Activated CD8-positive, alpha-beta memory T cell treated with anti-CD3 and anti-CD28 coated beads, Interleukin-2, amount 50 U/mL, for 1 hour (primary cell): ENCODE measurements around the gene SAMD8.
"Not testable (repeated sequence)": the region's sequence is repeated elsewhere in the genome, so short reads cannot be mapped to it uniquely, and the experiment has no call there.

Experiments used
- DNase-seq: peaks from one replicate; pipeline ENCODE4 v3.0.0-alpha.2; 2020; ENCODE audit errors: extremely low read depth

SAMD8 gene

DNA sequence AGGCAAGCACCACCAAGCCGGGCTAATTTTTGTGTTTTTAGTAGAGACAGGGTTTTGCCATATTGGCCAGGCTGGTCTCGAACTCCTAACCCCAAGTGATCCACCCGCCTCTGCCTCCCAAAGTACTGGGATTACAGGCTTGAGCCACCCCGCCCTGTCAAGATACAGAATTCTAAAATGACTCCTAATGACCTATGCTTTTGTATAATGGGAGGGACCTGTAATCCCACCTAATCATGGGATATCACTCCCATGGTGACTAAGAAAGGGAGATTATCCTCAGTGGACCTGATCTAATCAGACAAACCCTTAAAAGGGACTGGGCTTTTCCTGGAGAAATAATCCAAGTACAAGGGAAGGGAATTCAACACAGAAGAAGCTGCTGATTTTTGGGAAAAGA is 28.8 kb downstream of the SAMD8 start:
- no peak for DNase-seq

DNA sequence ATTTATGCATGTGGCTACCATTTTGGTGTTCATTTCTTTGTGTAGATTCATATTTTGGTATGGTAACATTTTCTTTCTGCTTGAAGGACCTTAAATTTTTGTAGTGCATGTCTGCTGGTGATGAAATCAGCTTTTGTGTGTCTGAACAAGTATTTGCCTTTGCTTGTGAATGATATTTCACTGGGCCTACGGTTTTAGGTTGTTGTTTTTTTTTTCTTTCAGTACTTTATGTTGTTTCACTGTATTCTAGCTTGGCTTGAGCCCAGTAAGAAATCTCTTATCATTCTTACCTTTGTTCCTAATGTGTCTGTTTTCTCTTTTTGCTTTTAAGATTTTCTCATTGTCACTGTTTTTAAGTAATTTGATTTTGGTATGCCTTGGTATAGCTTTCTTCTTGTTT is 31.9 kb downstream of the SAMD8 start:
- no peak for DNase-seq

DNA sequence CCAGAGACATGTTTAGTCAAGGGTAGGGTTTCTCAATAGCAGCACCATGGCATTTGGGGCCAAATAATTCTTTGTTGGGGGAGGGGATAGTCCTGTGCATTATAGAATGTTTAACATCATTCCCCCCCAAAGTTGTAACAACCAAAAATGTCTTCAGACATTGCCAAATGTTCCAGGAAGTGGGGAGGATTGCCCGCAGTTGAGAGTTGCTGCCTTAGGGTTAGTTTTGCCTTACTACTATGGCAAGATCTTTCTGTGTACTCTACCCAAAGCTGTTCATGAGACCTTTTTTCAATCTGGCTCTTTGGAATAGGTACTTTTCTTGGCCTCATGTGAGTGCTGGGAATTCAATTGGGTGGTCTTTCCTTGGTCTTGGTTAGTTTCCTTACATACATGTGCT is 34.1 kb downstream of the SAMD8 start:
- no peak for DNase-seq

DNA sequence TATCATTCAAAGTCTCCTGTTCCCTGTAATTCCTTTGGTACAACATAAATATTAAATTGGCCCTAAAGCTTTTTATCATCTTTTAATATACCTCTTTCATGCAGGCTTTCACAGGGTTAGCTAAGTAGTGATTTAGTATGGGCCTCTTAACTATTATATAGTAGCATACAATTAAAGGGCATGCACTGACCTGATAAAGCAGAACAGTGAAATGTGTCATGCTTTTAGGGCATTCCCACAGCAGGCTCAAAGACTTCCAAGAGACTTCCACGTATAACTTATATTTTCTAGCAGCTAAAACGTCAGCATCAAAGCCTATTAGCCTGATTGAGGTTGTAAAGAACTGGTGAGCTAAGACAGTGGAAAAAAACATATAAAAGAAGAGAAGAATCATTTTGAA is 35.3 kb downstream of the SAMD8 start:
- no peak for DNase-seq

DNA sequence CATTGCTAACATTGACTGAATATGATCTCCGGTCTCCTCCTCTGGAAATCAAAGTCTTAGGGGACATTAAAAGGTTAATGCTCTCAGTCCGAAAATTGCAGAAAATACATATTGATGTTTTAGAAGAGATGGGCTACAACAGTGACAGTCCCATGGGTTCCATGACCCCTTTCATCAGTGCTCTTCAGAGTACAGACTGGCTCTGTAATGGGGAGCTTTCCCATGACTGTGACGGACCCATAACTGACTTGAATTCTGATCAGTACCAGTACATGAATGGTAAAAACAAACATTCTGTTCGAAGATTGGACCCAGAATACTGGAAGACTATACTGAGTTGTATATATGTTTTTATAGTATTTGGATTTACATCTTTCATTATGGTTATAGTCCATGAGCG is 39.2 kb downstream of the SAMD8 start:
- DNase-seq = no peak

DNA sequence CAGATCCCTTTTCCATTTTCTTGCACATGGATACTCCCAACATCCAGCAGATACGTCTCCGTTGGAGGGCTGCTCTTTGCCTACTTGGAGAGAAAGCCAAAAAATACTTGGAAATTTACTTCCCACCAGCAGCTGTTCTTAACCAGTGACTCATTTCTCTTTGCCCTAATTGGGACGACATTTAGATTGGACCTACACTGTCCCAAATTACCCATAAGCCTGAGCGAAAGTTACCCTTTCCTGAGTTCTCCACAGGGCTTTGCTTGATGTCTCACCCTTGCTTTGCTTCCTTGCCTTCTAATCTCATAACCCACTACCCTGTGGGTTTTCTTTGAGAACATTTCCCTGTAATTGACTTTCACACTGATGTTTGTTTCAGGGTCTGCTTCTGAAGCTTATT is 48.1 kb downstream of the SAMD8 start:
- DNase-seq = no peak

DNA sequence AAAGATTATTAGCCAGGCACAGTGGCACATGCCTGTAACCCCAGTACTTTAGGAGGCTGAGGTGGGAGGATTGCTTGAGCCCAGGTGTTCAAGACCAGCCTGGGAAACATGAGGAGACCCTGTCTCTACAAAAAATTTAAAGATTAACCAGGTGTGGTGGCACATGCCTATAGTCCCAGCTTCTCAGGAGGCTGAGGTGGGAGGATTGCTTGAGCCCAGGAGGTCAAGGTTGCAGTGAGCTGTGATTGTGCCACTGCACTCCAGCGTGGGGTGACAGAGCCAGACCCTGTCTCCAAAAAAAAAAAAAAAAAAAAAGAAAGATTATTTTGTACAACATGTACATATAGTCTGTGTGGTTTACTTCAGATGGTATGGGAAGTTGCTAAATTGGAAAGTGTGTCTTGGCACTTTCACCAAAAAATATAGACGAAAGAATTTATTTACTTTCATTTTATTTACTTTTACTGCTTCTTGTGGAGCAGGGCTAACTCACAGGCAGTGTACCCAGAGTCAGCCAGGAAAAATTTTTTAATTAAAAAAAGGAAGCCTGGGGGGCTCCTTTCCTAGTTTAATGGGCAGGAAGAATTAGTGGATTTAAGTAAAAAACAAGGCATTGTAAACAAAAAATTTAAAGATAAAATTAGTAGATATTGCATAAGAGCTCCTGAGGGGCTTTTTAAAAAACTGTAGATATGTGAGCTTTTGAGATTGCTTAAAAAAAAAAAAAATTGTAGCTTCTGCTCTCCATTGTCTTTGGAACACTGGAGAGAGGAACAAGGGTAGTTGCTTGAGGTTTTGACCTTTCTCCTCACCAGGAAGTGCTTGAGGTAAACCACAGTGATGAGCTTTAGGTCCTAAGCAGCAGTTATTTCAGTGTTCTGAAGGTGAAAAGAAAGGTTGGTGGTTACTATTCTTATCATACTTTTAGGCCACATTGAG is 54.5 kb downstream of the SAMD8 start:
- no peak for DNase-seq

DNA sequence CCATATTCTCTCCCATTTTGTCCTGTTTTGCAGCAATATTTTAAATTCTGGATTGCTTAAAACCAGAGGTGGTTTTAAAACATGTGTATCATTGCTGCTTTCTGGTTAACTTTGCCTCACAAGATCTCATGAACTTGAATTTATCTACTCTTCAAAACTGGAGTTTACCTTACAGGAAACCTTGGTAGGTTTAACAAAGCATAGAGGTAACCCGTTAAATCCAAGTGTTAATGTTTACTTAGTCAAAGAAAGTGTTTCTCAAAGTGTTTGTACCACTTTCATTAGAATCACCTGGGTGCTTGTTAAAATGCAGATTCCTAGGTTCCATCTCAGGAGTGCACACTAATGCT is 55.1 kb downstream of the SAMD8 start:
- no peak for DNase-seq

DNA sequence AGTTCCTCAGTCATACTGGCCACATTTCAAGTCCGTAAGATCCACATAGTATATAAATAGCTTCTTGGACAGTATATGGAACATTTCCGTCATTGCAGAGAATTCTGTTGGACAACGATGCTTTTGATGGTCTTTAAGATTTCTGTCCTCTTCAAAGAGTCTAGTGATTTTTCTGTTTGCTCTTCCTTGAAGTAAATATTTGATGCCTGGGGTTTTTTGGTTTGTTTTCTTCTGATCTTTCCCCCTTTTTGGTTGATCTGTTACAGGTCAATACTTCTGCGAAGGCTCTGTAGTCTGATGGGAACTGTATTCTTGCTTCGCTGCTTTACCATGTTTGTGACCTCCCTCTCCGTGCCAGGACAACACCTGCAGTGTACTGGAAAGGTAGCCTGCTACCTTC is 56.8 kb downstream of the SAMD8 start:
- no peak for DNase-seq

DNA sequence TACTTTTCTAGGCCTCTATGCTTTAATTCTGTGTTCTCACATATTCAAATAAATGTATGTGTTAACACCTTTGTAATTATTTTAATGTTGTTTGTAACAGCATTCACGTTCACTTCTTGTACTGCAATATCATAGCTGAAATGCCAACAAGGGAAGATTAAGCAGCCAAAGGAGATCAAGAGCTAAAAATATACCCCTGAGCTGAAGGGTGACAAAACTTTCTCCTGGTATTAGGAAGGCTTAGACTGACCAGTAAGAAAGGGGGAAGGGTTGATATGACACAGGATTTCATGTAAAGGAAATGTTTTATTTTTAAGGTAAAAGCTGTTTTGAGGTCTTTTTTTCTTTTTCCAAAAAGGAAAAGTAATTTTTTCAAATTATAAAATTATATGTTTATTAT is 58.8 kb downstream of the SAMD8 start:
- DNase-seq = no peak

DNA sequence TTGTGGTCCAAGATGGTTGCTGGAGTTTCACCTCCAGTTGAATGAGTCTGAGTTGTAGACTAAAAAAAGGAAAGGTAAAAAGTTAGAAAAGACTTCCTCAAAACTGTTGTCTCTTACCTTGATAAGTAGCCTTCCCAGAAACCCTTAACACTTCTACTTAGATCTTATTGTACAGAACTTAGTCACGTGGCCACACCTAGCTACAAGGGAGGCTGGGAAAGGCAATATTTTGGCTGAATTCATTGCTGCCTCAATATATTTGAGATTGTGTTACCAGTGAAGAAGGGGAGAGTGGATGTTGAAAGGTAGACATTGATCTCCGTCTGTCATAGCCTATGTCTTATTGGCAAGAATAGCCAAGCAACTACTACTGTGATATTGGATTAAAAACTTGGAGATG is 63.6 kb downstream of the SAMD8 start:
- no peak for DNase-seq

DNA sequence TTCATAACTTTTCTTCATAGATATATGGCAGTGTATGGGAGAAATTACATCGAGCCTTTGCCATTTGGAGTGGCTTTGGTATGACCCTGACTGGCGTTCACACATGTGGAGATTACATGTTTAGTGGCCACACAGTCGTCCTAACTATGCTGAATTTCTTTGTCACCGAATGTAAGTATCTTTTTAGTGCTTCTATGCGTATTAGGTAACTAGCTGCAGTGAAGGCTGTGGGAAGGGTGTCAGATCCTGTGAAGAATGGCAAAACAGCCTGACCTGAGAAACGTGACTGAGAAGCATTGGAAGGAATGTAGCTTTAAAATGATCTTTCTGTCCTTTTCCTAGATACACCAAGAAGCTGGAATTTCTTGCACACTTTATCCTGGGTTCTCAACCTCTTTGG is 64.6 kb downstream of the SAMD8 start:
- no peak for DNase-seq

DNA sequence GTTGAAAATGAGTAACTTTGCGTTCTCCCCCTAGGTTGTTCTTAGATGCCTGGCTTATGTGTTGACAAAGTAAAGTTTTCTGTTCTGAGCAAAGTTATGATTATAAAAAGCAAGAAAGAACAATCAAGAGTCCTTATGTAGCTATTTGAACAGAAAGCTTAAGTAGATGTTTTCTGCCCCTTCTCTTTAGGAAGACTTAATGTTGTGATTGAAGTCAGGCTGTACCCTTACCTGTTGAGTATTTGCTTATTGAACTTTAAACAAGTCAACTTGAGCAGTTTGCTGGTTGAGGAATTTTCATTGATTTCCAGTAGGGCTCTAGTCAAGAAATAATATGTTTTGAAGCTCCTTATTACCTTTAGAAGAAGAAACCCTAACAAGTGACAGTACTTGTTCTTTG is 65.3 kb downstream of the SAMD8 start:
- no peak for DNase-seq

DNA sequence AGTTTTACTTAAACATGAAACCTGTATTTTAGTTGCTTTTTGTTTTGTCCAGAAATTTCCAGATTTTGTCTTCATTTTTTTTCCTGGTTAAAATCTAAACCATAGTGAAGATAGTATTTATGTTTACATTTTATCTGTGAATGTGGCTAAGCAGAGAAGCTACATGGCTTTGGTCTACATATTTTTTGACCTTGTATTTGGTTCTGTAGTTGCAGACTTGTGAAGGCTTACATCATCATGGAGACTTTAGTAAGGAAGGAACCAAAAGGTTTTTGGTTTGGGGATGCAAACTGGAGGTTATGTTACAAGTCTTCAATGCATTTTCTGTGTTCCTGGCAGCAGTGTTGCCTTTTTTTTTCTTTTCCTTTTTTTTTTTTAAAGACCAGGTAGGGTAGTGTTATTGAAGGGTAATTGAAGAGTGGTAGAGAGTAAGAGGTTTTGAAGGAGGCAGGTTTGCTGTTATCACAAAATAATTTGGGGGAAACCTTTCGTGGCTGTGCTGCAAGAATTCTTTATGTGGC is 68.3 kb downstream of the SAMD8 start:
- DNase-seq = no peak

DNA sequence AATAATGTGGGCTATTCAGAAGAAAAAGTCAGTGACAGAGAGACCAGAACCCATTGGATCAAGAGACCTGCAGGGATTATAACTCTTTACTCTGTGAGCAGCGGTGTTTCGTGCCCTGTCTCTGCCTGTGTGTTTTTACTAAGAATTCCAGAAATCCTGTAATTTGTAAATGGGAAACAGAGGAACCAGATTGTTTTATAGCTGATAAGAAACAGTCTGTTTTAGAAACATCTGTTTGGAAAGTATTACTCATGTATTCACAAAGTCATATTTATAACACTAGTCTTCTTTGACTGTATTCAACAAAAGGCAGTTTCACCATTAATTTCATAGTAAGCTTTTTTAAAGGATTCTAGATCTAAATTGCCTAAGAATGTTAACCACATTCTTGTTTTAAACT is 69.1 kb downstream of the SAMD8 start:
- DNase-seq = no peak

DNA sequence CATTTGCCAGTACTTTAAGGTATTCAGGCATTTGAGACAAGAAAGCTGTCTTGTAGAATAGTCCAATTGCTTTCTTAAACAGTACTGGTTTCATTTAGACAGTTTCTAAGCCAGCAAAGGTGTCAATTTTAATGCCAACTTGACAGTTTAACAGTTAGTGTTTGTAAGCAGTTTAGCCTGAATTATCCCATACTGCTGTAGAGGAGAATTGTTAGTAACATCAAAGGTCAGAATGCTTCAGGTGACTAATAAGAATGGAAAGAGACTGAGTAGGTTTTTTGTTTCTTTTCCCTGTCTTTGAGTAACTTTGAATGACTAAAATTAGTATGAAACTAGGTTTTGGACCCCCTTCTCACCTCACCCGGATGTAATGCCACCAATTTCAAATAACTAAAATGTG is 69.6 kb downstream of the SAMD8 start:
- DNase-seq = no peak

DNA sequence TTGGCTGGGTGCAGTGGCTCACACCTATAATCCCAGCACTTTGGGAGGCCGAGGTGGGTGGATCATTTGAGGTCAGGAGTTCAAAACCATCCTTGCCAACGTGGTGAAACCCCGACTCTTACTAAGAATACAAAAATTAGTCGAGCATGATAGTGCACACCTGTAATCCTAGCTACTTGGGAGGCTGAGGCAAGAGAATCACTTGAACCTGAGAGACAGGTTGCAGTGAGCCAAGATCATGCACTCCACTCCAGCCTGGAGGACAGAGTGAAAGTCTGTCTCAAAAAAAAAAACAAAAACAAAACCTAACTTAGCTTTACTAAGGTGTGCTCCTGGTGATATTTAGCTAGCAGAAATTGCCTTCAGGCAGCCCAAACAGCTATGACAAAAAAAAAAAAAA is 74.9 kb downstream of the SAMD8 start:
- no peak for DNase-seq

DNA sequence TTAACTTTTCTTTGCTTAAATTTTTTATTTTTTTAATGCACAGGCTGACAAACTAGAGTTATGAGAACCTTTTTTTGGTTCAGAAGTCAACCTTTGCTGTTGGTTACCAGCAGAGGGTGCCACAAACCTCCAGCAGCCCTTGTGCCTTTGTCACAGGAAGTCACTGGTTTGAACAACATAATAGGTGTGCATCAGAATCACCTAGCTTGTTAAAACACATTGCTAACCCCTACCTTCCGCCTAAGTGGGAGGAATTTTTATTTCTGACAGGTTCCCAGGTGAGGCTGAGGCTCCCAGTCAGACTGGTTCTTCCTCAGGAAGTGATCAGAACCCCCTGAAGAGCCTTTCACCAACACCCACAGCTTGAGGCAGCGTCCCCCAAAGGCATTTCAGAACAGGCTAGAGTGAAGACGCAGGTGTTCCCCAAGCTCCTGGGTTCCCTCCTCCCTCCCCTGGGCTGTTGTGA is 76.5 kb downstream of the SAMD8 start:
- DNase-seq = peak; percentile 51

DNA sequence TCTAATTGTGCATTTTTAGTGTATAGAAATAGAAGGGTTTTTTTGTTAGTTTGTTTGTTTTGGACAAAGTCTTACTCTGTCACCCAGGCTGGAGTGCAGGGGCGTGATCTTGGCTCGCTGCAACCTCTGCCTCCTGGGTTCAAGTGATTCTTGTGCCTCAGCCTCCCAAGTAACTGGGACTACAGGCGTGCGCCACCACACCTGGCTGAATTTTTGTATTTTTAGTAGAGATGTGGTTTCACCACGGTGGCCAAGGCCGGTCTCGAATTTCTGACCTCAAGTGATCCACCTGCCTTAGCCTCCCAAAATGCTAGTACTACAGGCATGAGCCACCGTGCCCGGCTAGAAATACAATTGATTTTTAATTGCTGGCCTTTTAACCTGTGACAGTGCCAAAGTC is 77.1 kb downstream of the SAMD8 start:
- not testable (repeated sequence) for DNase-seq

DNA sequence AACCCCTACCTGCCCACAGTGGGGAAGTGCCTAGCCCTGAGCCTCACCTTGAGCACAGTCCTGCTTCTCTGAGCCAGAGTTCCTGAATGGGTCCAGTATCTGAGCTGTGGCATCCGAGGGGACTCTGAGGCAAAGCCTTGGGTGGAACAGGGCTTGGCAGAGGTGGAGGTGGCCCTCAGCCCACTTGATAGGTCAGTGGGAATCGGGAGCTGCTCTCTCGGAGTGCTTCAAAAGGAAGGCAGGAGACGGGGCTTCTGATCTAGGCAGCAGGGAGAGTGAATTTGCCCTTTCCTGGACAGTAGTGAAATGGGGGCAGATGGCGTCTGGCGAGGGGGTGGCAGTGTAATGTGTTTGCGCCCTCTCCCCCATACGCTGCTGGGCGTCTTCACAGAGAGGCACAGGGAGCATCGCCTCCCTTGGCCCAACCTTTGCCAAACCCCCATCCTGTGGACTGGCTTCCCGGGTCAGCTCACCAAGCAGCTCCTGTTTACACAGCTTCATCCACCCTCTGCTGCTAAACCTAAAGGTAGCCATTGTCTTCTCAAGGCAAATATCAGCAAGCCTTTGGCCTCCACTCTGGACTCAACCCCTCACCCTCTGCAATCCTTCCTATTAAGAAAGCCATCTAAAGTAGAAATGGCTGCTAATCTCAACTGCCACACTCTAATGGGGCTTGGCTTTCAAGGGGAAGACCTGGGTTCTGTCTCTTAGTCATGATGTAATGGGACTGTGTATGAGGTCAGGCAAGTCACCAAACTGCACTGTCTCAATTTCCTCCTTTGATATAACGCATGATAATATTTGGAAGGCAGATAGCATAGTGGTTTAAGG is 78.0 kb downstream of the SAMD8 start:
- no peak for DNase-seq

DNA sequence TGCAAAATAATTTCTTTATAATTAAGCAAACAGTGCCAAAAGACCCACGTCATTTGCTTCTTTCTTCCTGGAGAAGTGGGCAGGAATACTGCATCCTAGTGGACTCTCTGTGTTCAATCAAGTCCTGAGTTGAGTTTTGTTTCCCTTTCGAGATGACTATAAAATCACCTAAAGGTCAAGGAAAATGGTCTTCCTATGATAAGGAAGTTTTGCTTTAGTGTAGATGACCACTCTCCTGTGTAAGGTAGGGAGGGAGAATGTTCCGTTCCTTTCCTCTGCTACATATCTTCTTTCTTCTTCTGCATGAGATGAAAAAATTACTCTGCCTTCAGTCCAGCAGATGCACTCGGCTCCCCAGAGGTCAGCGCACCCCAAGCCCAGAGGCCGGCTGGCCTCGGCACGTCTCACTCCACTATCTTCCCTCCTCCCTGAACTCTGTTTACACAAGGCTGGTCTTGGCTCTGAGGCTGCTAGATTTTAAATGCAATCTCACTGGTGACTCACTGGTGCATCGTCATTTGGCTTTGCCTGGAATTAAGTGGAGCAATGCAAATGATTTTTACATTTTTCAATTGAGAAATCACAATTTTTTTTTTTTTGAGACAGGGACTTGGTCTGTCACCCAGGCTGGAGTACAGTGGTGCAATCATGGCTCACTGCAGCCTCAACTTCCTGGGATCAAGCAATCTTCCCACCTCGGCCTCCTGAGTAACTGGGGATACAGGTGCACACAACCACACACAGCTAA is 80.5 kb downstream of the SAMD8 start:
- no peak for DNase-seq

DNA sequence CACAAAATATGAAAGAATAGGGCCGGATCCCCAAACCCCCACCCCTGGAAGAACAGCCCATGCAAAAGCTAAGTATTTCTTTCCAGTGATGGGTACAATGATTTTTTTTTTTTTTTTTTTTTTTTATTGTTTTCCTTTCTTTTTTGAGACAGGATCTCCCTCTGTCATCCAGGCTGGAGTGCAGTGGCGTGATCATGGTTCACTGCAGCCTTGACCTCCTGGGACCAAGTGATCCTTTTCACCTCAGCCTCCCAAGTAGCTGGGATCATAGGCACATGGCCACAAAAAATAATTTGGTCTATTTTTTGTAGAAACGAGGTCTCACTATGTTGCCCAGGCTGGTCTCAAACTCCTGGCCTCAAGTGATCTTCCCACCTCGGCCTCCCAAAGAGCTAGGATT is 83.2 kb downstream of the SAMD8 start:
- DNase-seq = not testable (repeated sequence)
